SK-N-MC (cell line): Measurements from ENCODE around the gene POR.

Source experiments
- EZH2 ChIP-seq: fragments of 200-600 bp; sonication (generic); IDR thresholded peaks from one replicate; pipeline ENCODE4 v1.6.1; 2017; ENCODE audit warnings: antibody characterized with exemption
- FOXP2 ChIP-seq: optimal IDR thresholded peaks from 2 replicates; pipeline ENCODE3; 2011; ENCODE audit warnings: mild to moderate bottlenecking, moderate library complexity; ENCODE audit not compliant: insufficient read depth; ENCODE audit errors: extremely low read length, control extremely low read depth
- POLR2AphosphoS5 ChIP-seq: IDR thresholded peaks from 2 replicates; pipeline ENCODE4 v1.6.1; 2012; ENCODE audit warnings: mild to moderate bottlenecking, low read depth, low read length, borderline replicate concordance

- TF ChIP-seq EZH2: no peak
- TF ChIP-seq POLR2AphosphoS5: no peak
- TF ChIP-seq FOXP2: no peak
These were observed 10.9 kb downstream of the POR start for GRCh38 chr7:75925717-75926435.
